Right hindlimb (tissue), 1 donor: ENCODE results near the gene TAF4.
"Not testable (repeated sequence)": the region's sequence is repeated elsewhere in the genome, so short reads cannot be mapped to it uniquely, and the experiment has no call there.

ENCODE experiments used
- DNase-seq: peaks from one replicate; pipeline ENCODE4 v3.0.0-alpha.2; 2018

Gene TAF4

GRCh38 chr20:62065674-62066338 is at the start of gene TAF4:
Gene TAF4 (minus strand): TSS chr20:62065881. CDS start chr20:62065810, 71 bp downstream.
- peak; percentile 89 for DNase-seq

GRCh38 chr20:62114894-62115293 is 49.2 kb upstream of the TAF4 start:
- no peak for DNase-seq

GRCh38 chr20:62112368-62112767 is 46.7 kb upstream of the TAF4 start:
- no peak for DNase-seq

GRCh38 chr20:62111148-62111547 is 45.5 kb upstream of the TAF4 start:
- no peak for DNase-seq

GRCh38 chr20:62105592-62105991 is 39.9 kb upstream of the TAF4 start:
- DNase-seq, result no peak

GRCh38 chr20:62104791-62105345 is 39.2 kb upstream of the TAF4 start:
- DNase-seq, result no peak

- DNase-seq, result no peak
Observed at GRCh38 chr20:62104234-62104789, 38.6 kb upstream of the TAF4 start.

- DNase-seq, result no peak
Observed at GRCh38 chr20:62103508-62104233, 38.0 kb upstream of the TAF4 start.

- no peak for DNase-seq
Observed at GRCh38 chr20:62101078-62101477, 35.4 kb upstream of the TAF4 start.

GRCh38 chr20:62097881-62098407 is 32.3 kb upstream of the TAF4 start:
- DNase-seq, result no peak

- DNase-seq, result no peak
Observed at GRCh38 chr20:62096421-62097380, 31.0 kb upstream of the TAF4 start.

GRCh38 chr20:62089393-62089792 is 23.7 kb upstream of the TAF4 start:
- no peak for DNase-seq

- DNase-seq, result no peak
Observed at GRCh38 chr20:62088258-62089127, 22.8 kb upstream of the TAF4 start.

- no peak for DNase-seq
Observed at GRCh38 chr20:62087632-62088031, 22.0 kb upstream of the TAF4 start.

GRCh38 chr20:62087227-62087626 is 21.5 kb upstream of the TAF4 start:
- no peak for DNase-seq

- no peak for DNase-seq
Observed at GRCh38 chr20:62085206-62085605, 19.5 kb upstream of the TAF4 start.

GRCh38 chr20:62084224-62084623 is 18.5 kb upstream of the TAF4 start:
- DNase-seq, result not testable (repeated sequence)

- no peak for DNase-seq
Observed at GRCh38 chr20:62083312-62083711, 17.6 kb upstream of the TAF4 start.

GRCh38 chr20:62080249-62080990 is 14.7 kb upstream of the TAF4 start:
- DNase-seq, result no peak

GRCh38 chr20:62079166-62079565 is 13.5 kb upstream of the TAF4 start:
- no peak for DNase-seq

- DNase-seq, result no peak
Observed at GRCh38 chr20:62073323-62073722, 7.6 kb upstream of the TAF4 start.
